Spleen (tissue), 11 donors: ENCODE measurements around the gene RFNG. TPM values are rescaled to one million over a fixed set of nuclear protein-coding genes. Genes with fewer than 3 reads are reported as not detected.

Source experiments
- DNase-seq: peaks from one replicate; pipeline ENCODE4 v3.0.0-alpha.2; 2020
- H3K27ac ChIP-seq, 8 donors: fragments of 200-600 bp; sonication (generic) in 7 of 8; 1 replicate in 4 of 8; 2 replicates in 4 of 8; pipeline versions ENCODE4 v1.5.0 to v1.8.0; 2016 to 2021; ENCODE audit warnings: inconsistent platforms in 4 of 8, mild to moderate bottlenecking in 4 of 8, moderate library complexity in 1 of 8
- H3K27me3 ChIP-seq, 7 donors: fragments of 200-600 bp; sonication (generic) in 6 of 7; replicated peaks in 1 of 7; 1 replicate in 4 of 7; 2 replicates in 3 of 7; pipeline versions ENCODE4 v1.5.0 to v1.8.0; 2016 to 2021; ENCODE audit warnings: inconsistent platforms in 3 of 7, mild to moderate bottlenecking in 1 of 7
- H3K36me3 ChIP-seq, 6 donors: fragments of 200-600 bp; sonication (generic) in 5 of 6; 1 replicate in 4 of 6; 2 replicates in 2 of 6; pipeline versions ENCODE4 v1.5.0 to v1.8.0; 2016 to 2021; ENCODE audit warnings: inconsistent platforms in 2 of 6
- H3K4me1 ChIP-seq, 6 donors: fragments of 200-600 bp; sonication (generic) in 5 of 6; 1 replicate in 3 of 6; 2 replicates in 3 of 6; pipeline versions ENCODE4 v1.5.0 to v1.8.0; 2016 to 2021; ENCODE audit warnings: inconsistent platforms in 3 of 6
- H3K4me3 ChIP-seq, 8 donors: fragments of 200-600 bp; sonication (generic) in 7 of 8; 1 replicate in 4 of 8; 2 replicates in 4 of 8; pipeline versions ENCODE4 v1.5.0 to v1.8.0; 2016 to 2021; ENCODE audit warnings: inconsistent platforms in 4 of 8, mild to moderate bottlenecking in 4 of 8, moderate library complexity in 2 of 8
- H3K9me3 ChIP-seq, 8 donors: fragments of 200-600 bp; sonication (generic) in 7 of 8; 1 replicate in 4 of 8; 2 replicates in 4 of 8; pipeline versions ENCODE4 v1.5.0 to v1.8.0; 2016 to 2021; ENCODE audit warnings: inconsistent platforms in 4 of 8
- CTCF ChIP-seq, 11 experiments: fragments of 200-600 bp in 7 of 11; fragments of 450-650 bp in 4 of 11; sonication (generic) in 4 of 11; IDR thresholded peaks in 8 of 11; conservative IDR thresholded peaks in 3 of 11; 1 replicate in 7 of 11; 2 replicates in 4 of 11; pipeline versions ENCODE4 v1.4.0 to v1.8.0; 2016 to 2021; ENCODE audit warnings: antibody characterized with exemption in 11 of 11, inconsistent platforms in 4 of 11, mild to moderate bottlenecking in 1 of 11
- POLR2A ChIP-seq, 3 donors: fragments of 450-650 bp; IDR thresholded peaks; one replicate each; pipeline ENCODE4 v1.5.1; 2017; ENCODE audit warnings: antibody characterized with exemption in 3 of 3, mild to moderate bottlenecking in 1 of 3
- POLR2AphosphoS5 ChIP-seq, 3 donors: sonication (generic); formaldehyde crosslinking; IDR thresholded peaks; one replicate each; pipeline ENCODE4 v1.5.1; 2017; ENCODE audit warnings: antibody characterized with exemption in 3 of 3
- WGBS, 5 donors: extraction: QIAGEN DNeasy Blood & Tissue Kit in 3 of 5; methylation state at CpG; one replicate each; pipeline versions ENCODE4 v1.1.5 to v1.1.7; 2013 to 2018; 5-methylcytosine and 5-hydroxymethylcytosine counted together
- intact Hi-C: fragments of 100-400 bp; cut with DNase I; formaldehyde crosslinking; loops from one replicate; pipeline ENCODE4 v1.15.0; 2023; ENCODE audit warnings: low total_unique reads
- polyA plus RNA-seq, 3 donors: library from polyadenylated mRNA; stranded (reverse); fragments of 200-250 nt; gene quantifications; one replicate each; pipeline ENCODE4 v1.2.1, GENCODE V29; 2013
- total RNA-seq, 7 donors: library from RNA; depleted of rRNA in 3 of 7; stranded (reverse); fragments of >200 nt in 3 of 7; fragmentation: NEBNext Ultra II Directional in 4 of 7; extraction: Animal tissue kit (Norgen Biotek cat#: 25700) in 4 of 7; gene quantifications; one replicate each; pipeline versions ENCODE4 v1.1.0 to v1.2.1, GENCODE V29; 2016 to 2021
- donor health status: healthy with polysubstance abuse.
- donor health status: DM: no; HTN: no; CAD: no; lungs with moderate emphysema.
- donor health status: DM: no; HTN: no; CAD: no.
- donor health status: Bipolar disorder and iron deficiency.
- donor health status: healthy.
- donor health status: DM: no; HTN: no; CAD: no.
- donor health status: DM: yes; HTN: yes; CAD: no.

Gene RFNG
- total and polyA plus RNA-seq, 10 donors: 21.4 to 42.3 (median 27.2) TPM

- Histone ChIP-seq H3K4me1 (no peaks in the 10 kb centered on the region), H3K9me3 (no peaks in the 10 kb centered on the region), H3K36me3 (peaks cover 0 to 10% (median 2%) of the 10 kb centered on the region in 6 donors), H3K27ac (no peak overlapping the region), H3K27me3 (no peaks in the 10 kb centered on the region), H3K4me3 (no peak overlapping the region)
- WGBS, 5 donors: 82 to 89% (median 86%) methylated on average over 9 of the region's 9 CpGs
- intact Hi-C loops: no loop called here
- TF ChIP-seq CTCF (IDR thresholded peaks at IDR 0.05 in 8 of 11, conservative IDR thresholded peaks at IDR 0.05 in 3 of 11) (no peak), POLR2AphosphoS5 (IDR thresholded peaks at IDR 0.05) (no peak), POLR2A (IDR thresholded peaks at IDR 0.05) (no peak)
- DNase-seq: no peak
Measured at GRCh38 chr17:82073446-82073845, 21.8 kb upstream of the RFNG start.

- Histone ChIP-seq H3K9me3 (no peaks in the 10 kb centered on the region), H3K27me3 (no peaks in the 10 kb centered on the region), H3K36me3 (peaks cover 0 to 4% (median 0%) of the 10 kb centered on the region in 6 donors), H3K4me3 (no peak overlapping the region), H3K27ac (no peak overlapping the region), H3K4me1 (no peaks in the 10 kb centered on the region)
- TF ChIP-seq POLR2AphosphoS5 (IDR thresholded peaks at IDR 0.05) (no peak), CTCF (IDR thresholded peaks at IDR 0.05 in 8 of 11, conservative IDR thresholded peaks at IDR 0.05 in 3 of 11) (no peak), POLR2A (IDR thresholded peaks at IDR 0.05) (no peak)
- no peak for DNase-seq
- intact Hi-C loops: no loop called here
- WGBS, 5 donors: 76 to 86% (median 83%) methylated on average over 6 of the region's 6 CpGs
Measured at GRCh38 chr17:82072827-82073226, 21.2 kb upstream of the RFNG start.

GRCh38 chr17:82070611-82071010, 19.0 kb upstream of the RFNG start:
- DNase-seq: no peak
- no peaks in the 10 kb centered on the region for H3K9me3 ChIP-seq
- H3K27ac ChIP-seq: no peak overlapping the region
- intact Hi-C loops: no loop called here
- no peaks in the 10 kb centered on the region for H3K36me3 ChIP-seq
- H3K4me3 ChIP-seq: no peak overlapping the region
- peaks cover 8 to 13% (median 11%) of the 10 kb centered on the region in 6 donors for H3K4me1 ChIP-seq
- no peaks in the 10 kb centered on the region for H3K27me3 ChIP-seq
- TF ChIP-seq POLR2A (IDR thresholded peaks at IDR 0.05) (no peak), POLR2AphosphoS5 (IDR thresholded peaks at IDR 0.05) (no peak), CTCF (IDR thresholded peaks at IDR 0.05 in 8 of 11, conservative IDR thresholded peaks at IDR 0.05 in 3 of 11) (no peak)

- peak; percentile 91 for DNase-seq
- H3K27me3 ChIP-seq: no peaks in the 10 kb centered on the region
- peak within 1 kb of the TSS; percentile 84 to 94 (median 90) for H3K27ac ChIP-seq
- H3K9me3 ChIP-seq: no peaks in the 10 kb centered on the region
- peak within 1 kb of the TSS; percentile 73 to 96 (median 91) for H3K4me3 ChIP-seq
- WGBS, 5 donors: 10 to 35% (median 10%) methylated on average over 24 to 88 of the region's 88 CpGs
- intact Hi-C loops: no loop called here
- TF ChIP-seq POLR2A (IDR thresholded peaks at IDR 0.05) (peak in 1 of 3 donors; percentile 98), CTCF (IDR thresholded peaks at IDR 0.05 in 8 of 11, conservative IDR thresholded peaks at IDR 0.05 in 3 of 11) (no peak), POLR2AphosphoS5 (IDR thresholded peaks at IDR 0.05) (peak; percentile 84 to 91 (median 85))
- H3K4me1 ChIP-seq: peaks cover 17 to 47% (median 34%) of the 10 kb centered on the region in 6 donors
- peaks cover 0 to 34% (median 26%) of the 10 kb centered on the region in 6 donors for H3K36me3 ChIP-seq
Measured at GRCh38 chr17:82065638-82066303, 14.2 kb upstream of the RFNG start, which contains the start of gene DUS1L. TSS of gene DUS1L (minus strand) at chr17:82065804. CDS start at chr17:82065059, 745 bp downstream.
